GM12874 (cell line): ENCODE data around the gene GNB1L.

ENCODE experiments used
- CTCF ChIP-seq: IDR thresholded peaks from 2 replicates; pipeline ENCODE4 v1.5.1; 2011; ENCODE audit warnings: low read depth, mild to moderate bottlenecking, control low read depth, low read length, moderate library complexity; ENCODE audit not compliant: insufficient read depth

Gene GNB1L

GRCh38 chr22:19892925-19893324, 38.3 kb upstream of the GNB1L start:
- TF ChIP-seq CTCF = no peak

GRCh38 chr22:19892257-19892879, 37.7 kb upstream of the GNB1L start:
- no peak for TF ChIP-seq CTCF

GRCh38 chr22:19891317-19892256, 36.9 kb upstream of the GNB1L start:
- no peak for TF ChIP-seq CTCF

GRCh38 chr22:19890502-19891316, 36.0 kb upstream of the GNB1L start:
- no peak for TF ChIP-seq CTCF

- no peak for TF ChIP-seq CTCF
These were observed 35.3 kb upstream of the GNB1L start for GRCh38 chr22:19889951-19890350.

GRCh38 chr22:19888131-19888746, 33.6 kb upstream of the GNB1L start:
- TF ChIP-seq CTCF = no peak
